NCI-H460 (cell line): ENCODE results near the gene GPR18. TPM values are rescaled to one million over a fixed set of nuclear protein-coding genes. Genes with fewer than 3 reads are reported as not detected.

ENCODE experiments used
- DNase-seq: peaks from one replicate; pipeline ENCODE4 v3.0.0-alpha.2; 2016; ENCODE audit warnings: low read depth; ENCODE audit errors: extremely low read depth
- polyA plus RNA-seq: library from polyadenylated mRNA; depleted of rRNA; stranded (reverse); fragments of >200 nt; gene quantifications from 2 replicates; pipeline ENCODE4 v1.2.3, GENCODE V29; 2014; cell fraction: nucleus; rRNA removed
- total RNA-seq: library from RNA; depleted of rRNA; stranded (reverse); fragments of >200 nt; shearing (Covaris generic); gene quantifications from 2 replicates; pipeline ENCODE4 v1.2.3, GENCODE V29; 2014; rRNA removed

The GPR18 gene
- not detected in 2 replicates for total RNA-seq
- not detected in 2 replicates for polyA plus RNA-seq

GRCh38 chr13:99258210-99258860 is at the start of gene GPR18:
Gene GPR18 (minus strand): TSS chr13:99258379. CDS start chr13:99255872, 2,507 bp downstream.
- DNase-seq = no peak

DNA sequence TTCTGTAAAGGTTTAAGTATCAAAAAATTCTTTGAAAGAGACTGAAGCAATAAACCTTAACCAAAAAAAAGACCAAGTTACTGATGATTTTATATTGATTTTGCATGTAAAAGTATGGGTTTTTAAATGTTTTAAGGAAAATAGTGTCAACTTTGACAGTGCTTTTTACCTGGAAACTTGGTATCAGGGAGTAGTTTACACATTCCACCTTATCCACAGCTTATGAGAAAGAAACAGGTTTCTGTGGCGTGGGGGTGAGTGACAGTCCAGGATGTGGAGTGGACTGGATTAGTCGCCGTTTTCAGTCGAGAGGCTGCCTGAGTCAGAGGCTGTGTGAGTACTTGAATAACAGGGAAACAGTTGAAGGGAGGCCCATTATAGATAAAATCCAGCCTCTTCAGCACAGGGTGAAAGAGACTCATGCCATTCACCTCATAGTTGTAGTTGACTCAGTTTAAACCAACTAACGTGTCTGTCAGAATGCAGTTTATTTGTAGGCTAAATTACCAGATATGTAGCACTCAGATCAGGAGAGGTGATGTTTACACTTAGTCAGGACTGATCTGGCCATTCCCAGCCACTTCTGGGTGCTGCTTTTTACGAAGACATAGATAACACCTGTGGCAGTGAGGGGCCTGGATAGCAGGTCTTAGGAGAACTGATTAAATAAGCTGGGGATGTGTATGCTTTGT is 49.6 kb upstream of the GPR18 start:
- DNase-seq = no peak

- DNase-seq = no peak
Observed at GRCh38 chr13:99307247-99307646, 49.1 kb upstream of the GPR18 start, which contains the start of gene GPR183. Gene GPR183 (minus strand): TSS chr13:99307399. CDS start chr13:99296145, 11,254 bp downstream.

DNA sequence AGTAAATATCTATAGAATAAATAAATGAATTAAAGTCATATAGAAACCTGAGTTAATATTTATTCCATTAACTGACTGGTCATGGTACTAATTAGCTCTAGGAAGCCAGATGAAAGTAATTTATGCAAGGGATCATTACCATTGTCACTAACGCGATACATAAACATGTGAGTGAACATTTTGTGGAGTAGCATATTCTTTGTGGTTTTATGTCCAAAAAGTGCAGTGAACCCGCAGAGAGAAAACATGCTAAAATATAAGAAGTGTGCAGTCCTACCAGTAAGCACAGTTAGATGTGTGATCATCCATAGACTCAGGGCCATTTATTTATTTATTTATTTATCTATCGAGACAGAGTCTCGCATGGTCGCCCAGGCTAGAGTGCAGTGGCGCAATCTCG is 47.4 kb upstream of the GPR18 start:
- DNase-seq = no peak

DNA sequence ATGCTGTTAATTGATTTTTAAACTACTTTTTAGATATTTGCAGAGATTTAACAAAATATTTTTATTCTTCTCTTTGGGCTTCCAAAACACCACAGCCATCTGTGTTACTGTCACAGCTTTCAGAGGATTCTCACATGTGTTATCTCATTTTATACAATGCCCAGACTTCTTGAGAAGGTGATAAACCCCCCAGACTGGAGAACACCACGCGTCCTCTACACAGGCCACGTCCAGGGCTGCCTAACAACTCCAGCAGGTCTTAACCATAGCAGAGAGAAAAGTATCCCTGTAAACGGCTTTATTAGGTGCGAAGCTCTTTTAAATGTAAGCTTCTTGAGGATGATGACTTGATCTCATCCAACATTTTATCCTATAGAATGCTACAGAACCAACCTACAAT is 47.0 kb upstream of the GPR18 start:
- DNase-seq = no peak

DNA sequence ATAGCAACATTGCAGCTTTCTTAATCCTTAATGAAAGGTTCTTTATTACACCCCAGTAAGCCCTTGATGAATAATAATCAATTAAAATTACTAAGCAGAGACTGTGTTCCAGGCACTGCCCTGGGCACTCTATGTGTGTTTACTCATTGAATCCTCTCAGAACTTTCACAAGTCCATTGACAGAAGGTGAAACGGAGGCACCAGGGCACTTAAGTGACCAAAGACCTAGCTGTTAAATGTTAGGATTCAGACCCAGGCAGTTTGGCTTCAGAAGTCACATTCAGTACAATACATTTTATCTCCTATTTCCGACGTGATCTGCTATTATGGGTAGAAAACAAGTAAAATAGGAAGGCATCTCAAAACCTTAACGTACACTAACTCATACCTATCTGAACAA is 46.4 kb upstream of the GPR18 start:
- no peak for DNase-seq

DNA sequence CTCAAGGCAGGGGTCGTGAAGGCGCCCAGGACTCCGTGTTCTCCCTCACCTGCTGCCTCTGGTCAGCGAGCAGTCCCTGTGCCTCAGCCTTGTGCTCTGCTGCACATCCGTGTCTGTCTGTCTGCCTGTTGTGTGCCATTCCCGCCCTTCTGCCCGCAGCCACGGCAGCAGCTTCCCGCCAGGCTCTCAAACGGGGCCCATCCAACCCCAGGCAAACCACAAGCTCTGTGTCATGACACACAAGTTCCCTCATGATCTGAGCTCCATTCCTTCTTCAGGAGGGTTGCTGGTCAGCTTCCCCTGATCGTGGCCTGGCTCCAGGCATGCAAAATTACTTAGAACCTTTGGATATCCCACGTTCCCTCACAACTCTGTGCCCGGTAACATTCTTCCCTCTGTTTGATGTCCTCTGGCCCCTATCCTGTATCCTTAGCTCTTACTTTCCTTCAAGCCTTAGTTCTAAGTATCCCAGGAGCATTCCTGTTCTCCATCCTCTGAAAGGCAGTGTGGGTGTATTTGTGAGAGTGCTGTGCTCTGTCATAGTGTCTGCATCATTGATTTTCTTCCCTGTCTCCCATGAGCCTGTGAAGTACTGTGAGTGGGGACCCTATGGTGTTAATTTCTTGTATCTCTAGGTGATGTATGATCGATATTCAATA is 45.8 kb upstream of the GPR18 start:
- DNase-seq = no peak

GRCh38 chr13:99302637-99303505 is 44.7 kb upstream of the GPR18 start:
- no peak for DNase-seq

GRCh38 chr13:99301913-99302636 is 43.9 kb upstream of the GPR18 start:
- DNase-seq = no peak

DNA sequence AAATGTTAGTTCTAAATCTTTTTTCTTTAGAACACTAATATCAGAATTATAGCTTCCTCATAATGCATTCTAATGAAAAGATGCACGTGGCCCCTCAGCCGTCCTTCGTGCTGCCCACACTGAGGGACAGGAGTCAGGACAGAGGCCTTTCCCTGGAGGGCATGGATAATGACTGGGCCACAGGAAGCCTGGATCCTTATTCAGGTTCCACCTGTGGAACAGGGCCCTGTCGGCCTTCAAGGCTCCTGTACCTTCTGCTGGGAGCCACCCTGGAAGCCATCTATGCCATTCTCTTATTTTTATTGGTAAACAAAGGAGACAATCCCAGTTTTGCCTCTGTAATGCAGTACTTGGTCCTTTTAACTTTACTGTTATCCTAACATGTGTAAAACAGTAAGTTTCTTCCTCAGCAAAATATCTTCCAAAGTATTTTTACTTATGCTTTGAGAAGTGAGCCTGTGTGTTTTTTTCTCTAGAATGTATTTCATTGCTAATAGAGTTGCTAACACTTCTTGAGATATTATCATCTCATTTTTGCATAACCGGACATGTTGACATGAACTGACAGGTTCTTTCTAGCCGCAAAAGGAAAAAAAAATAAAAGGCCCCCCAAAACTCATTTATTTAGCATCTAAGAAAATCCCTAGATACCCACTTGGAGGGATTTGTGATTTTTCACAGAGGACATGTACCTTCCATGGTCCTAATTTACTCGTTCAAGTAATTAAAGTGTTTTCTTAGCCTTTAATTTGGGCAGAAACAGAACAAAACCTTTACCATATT is 43.1 kb upstream of the GPR18 start:
- DNase-seq = no peak

GRCh38 chr13:99299920-99300341 is 41.8 kb upstream of the GPR18 start:
- DNase-seq = no peak

DNA sequence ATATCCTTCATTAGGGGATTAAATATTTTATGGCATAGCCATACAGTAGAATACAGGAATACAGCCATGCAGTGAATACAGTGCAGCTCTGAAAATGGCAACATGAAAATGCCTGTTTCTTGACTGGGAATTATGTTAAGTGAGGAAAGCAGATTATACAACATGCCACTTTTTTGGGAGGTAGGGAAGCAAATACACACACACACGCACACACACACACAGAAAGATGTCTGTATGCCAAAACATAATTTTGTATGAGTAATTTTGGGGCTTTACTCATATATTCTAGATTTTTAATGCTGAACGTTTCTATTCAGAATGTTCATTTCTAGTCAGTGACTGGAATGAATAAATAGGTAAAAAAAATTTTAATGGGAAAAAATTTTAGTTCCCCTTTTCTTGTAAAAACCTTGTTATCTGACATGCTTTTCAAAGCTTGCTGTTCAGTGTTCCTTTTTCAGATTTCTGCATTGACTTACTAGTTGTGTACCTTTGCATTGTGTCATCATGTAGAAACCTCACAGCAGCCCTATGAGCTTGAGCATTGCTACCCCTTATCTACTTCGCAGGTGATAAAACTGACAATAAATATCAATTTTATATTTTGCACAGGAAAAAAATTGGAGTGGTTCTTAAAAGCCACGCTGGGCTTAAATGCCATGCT is 41.2 kb upstream of the GPR18 start:
- no peak for DNase-seq

- DNase-seq = no peak
Observed at GRCh38 chr13:99298056-99298455, 39.9 kb upstream of the GPR18 start.

DNA sequence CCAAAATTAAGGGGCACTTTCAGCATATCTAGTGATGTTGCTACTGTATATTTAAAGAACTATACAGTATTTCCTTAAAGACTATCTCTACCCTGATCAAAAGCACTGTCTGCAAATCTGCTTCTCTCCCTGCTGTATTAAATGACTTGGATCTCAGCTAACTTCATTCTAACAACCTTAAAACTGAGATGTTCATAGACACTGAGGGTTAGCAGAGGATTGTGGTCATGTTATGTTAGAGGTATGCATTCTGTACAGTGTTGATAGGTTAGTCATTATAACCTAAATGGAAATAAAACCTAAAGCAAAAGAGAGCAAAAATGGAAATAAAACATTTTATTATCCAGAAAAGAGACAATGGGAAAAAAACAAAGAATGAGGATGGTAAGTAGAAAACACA is 39.2 kb upstream of the GPR18 start:
- DNase-seq = no peak

DNA sequence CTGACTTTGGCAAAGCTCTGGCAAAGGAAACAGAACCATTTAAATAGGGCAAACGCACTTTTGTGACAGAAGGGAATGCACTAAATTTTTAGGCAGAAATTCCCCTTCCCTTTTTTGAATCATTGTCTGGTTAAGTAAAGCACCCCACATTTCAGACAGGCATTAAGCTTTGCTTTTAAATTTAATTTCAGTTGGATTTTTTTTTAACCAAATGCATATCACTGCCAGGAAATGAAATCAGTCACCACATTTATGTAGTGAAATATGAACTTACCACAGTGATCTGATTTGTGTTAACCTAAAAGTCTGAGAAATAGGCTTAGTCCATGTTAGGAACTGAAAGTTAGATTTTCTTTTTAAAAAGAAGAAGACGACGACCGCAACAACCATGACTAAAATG is 38.2 kb upstream of the GPR18 start:
- no peak for DNase-seq

- DNase-seq = no peak
Observed at GRCh38 chr13:99295488-99296252, 37.5 kb upstream of the GPR18 start.

GRCh38 chr13:99294958-99295357 is 36.8 kb upstream of the GPR18 start:
- DNase-seq = no peak

- DNase-seq = no peak
Observed at GRCh38 chr13:99294198-99294597, 36.0 kb upstream of the GPR18 start.
